Measurements from ENCODE around the gene LRG1.
A peak's percentile ranks its signal among the peaks of the same experiment; 100 is the strongest.
"Not testable (repeated sequence)": the region's sequence is repeated elsewhere in the genome, so short reads cannot be mapped to it uniquely, and the experiment has no call there.

The LRG1 gene

GRCh38 chr19:4527377-4527776, 12.5 kb downstream of the LRG1 start:
- DNase-seq (ENCODE audit: low read depth), result not testable (repeated sequence)

- no peak for DNase-seq (ENCODE audit: low read depth)
Measured at GRCh38 chr19:4525563-4526002, 14.3 kb downstream of the LRG1 start.

GRCh38 chr19:4524808-4525562, 14.9 kb downstream of the LRG1 start:
- peak; percentile 64 for DNase-seq (ENCODE audit: low read depth)

GRCh38 chr19:4523306-4524110, 16.3 kb downstream of the LRG1 start:
- peak; percentile 10 for DNase-seq (ENCODE audit: low read depth)

GRCh38 chr19:4522291-4523002, 17.4 kb downstream of the LRG1 start:
- DNase-seq (ENCODE audit: low read depth), result no peak

GRCh38 chr19:4521888-4522242, 18.0 kb downstream of the LRG1 start:
- no peak for DNase-seq (ENCODE audit: low read depth)

- no peak for DNase-seq (ENCODE audit: low read depth)
Measured at GRCh38 chr19:4521170-4521887, 18.5 kb downstream of the LRG1 start.

GRCh38 chr19:4519521-4520277, 20.1 kb downstream of the LRG1 start:
- no peak for DNase-seq (ENCODE audit: low read depth)

- DNase-seq (ENCODE audit: low read depth), result no peak
Measured at GRCh38 chr19:4519172-4519496, 20.7 kb downstream of the LRG1 start.

- no peak for DNase-seq (ENCODE audit: low read depth)
Measured at GRCh38 chr19:4518345-4519171, 21.3 kb downstream of the LRG1 start, which contains the start of gene PLIN4. Gene PLIN4 (minus strand): TSS chr19:4518486. CDS start chr19:4518272, 214 bp downstream.

GRCh38 chr19:4517451-4518057, 22.3 kb downstream of the LRG1 start:
- no peak for DNase-seq (ENCODE audit: low read depth)

- DNase-seq (ENCODE audit: low read depth), result no peak
Measured at GRCh38 chr19:4516939-4517300, 22.9 kb downstream of the LRG1 start.

GRCh38 chr19:4516199-4516938, 23.5 kb downstream of the LRG1 start:
- no peak for DNase-seq (ENCODE audit: low read depth)

GRCh38 chr19:4515732-4516131, 24.1 kb downstream of the LRG1 start:
- DNase-seq (ENCODE audit: low read depth), result no peak

- DNase-seq (ENCODE audit: low read depth), result no peak
Measured at GRCh38 chr19:4513248-4513647, 26.6 kb downstream of the LRG1 start.

- DNase-seq (ENCODE audit: low read depth), result no peak
Measured at GRCh38 chr19:4512070-4512469, 27.8 kb downstream of the LRG1 start.

- no peak for DNase-seq (ENCODE audit: low read depth)
Measured at GRCh38 chr19:4511300-4512054, 28.4 kb downstream of the LRG1 start.

GRCh38 chr19:4510435-4511255, 29.2 kb downstream of the LRG1 start:
- DNase-seq (ENCODE audit: low read depth), result no peak
